GM12878 (cell line): ENCODE results near the gene AKT1S1. TPM values are rescaled to one million over a fixed set of nuclear protein-coding genes. Genes with fewer than 3 reads are reported as not detected.

ENCODE experiments used
- ATAC-seq: fragments of 200-7000 bp; cut with Tn5 transposase; 3 replicates; pipeline ENCODE4 v1.9.1; 2020; ENCODE audit warnings: mild to moderate bottlenecking, moderate library complexity
- BruUV-seq: library from RNA; stranded (reverse); fragments of 400-500 nt; replicated peaks from 2 replicates; lab custom pipeline; 2021; lab: Mats Ljungman, UMichigan
- CTCF ChIA-PET: fragments of 300-600 bp; sonication (Branson Sonifier 250); formaldehyde crosslinking; extraction: SDS; loops from one replicate; lab custom pipeline; 2021; ENCODE audit warnings: inconsistent platforms; lab: Yijun Ruan, JAX
- POLR2A ChIA-PET: fragments of 350-600 bp; formaldehyde crosslinking; extraction: SDS; loops from one replicate; lab custom pipeline; 2021; ENCODE audit warnings: inconsistent platforms; lab: Charles Lee
- RAD21 ChIA-PET: fragments of 300-600 bp; sonication (Branson Sonifier 250); formaldehyde crosslinking; loops from one replicate; lab custom pipeline; 2023; ENCODE audit warnings: antibody characterized with exemption; ENCODE audit not compliant: unreplicated experiment; lab: Charles Lee
- SMC1A ChIA-PET: fragments of 300-600 bp; sonication (Branson Sonifier 250); formaldehyde crosslinking; loops from one replicate; lab custom pipeline; 2023; ENCODE audit not compliant: unreplicated experiment, uncharacterized antibody; lab: Charles Lee
- DNase-seq: peaks from one replicate; pipeline ENCODE4 v3.0.0-alpha.2; 2011; ENCODE audit warnings: low read depth, low spot score
- FAIRE-seq: peaks from 3 replicates; lab custom pipeline; 2011; peaks lifted over from hg19 to GRCh38; lab: Jason Lieb, UNC
- H2AFZ ChIP-seq: 2 replicates; pipeline ENCODE4 v1.6.0; 2011; ENCODE audit warnings: low read depth, low read length, control low read depth; ENCODE audit not compliant: control insufficient read depth
- H3K27ac ChIP-seq: 2 replicates; pipeline ENCODE4 v1.5.1; 2011; ENCODE audit warnings: control low read depth; ENCODE audit not compliant: control insufficient read depth, insufficient read depth
- H3K27me3 ChIP-seq, 2 experiments: replicated peaks in 1 of 2; 2 replicates each; pipeline versions ENCODE4 v1.6.0 to v1.6.1; 2011; ENCODE audit warnings: low read length in 1 of 2; ENCODE audit not compliant: control insufficient read depth in 2 of 2, insufficient read depth in 2 of 2
- H3K36me3 ChIP-seq, 2 experiments: 2 replicates each; pipeline ENCODE4 v1.5.1; 2011; ENCODE audit warnings: low read length in 1 of 2; ENCODE audit not compliant: control insufficient read depth in 2 of 2, insufficient read depth in 2 of 2
- H3K4me1 ChIP-seq: 2 replicates; pipeline ENCODE4 v1.6.1; 2011; ENCODE audit warnings: mild to moderate bottlenecking, low read length, moderate library complexity, mixed read lengths; ENCODE audit not compliant: control insufficient read depth, insufficient read depth
- H3K4me2 ChIP-seq: 2 replicates; pipeline ENCODE4 v1.6.0; 2011; ENCODE audit warnings: control low read depth; ENCODE audit not compliant: control insufficient read depth, insufficient read depth
- H3K4me3 ChIP-seq: fragments of 200-600 bp; sonication (generic); 2 replicates; pipeline ENCODE4 v1.5.1; 2016
- H3K79me2 ChIP-seq: 2 replicates; pipeline ENCODE4 v1.6.0; 2011; ENCODE audit warnings: low read length; ENCODE audit not compliant: control insufficient read depth, insufficient read depth
- H3K9ac ChIP-seq: 2 replicates; pipeline ENCODE4 v1.8.0; 2011; ENCODE audit warnings: low read length, control low read depth, mixed read lengths; ENCODE audit not compliant: control insufficient read depth, insufficient read depth
- H3K9me3 ChIP-seq: replicated peaks from 3 replicates; pipeline ENCODE4 v1.5.1; 2011; ENCODE audit warnings: mild to moderate bottlenecking, low read length; ENCODE audit not compliant: control insufficient read depth, insufficient read depth
- H4K20me1 ChIP-seq: 2 replicates; pipeline ENCODE4 v1.6.0; 2011; ENCODE audit not compliant: control insufficient read depth, insufficient read depth
- POU2F2 ChIP-seq: IDR thresholded peaks from 3 replicates; pipeline ENCODE4 v1.6.1; 2011; ENCODE audit warnings: low read depth, mild to moderate bottlenecking, low read length, borderline replicate concordance
- WGBS: methylation state at CpG from one replicate; pipeline ENCODE4 v1.1.6; 2016; ENCODE audit warnings: low lambda C conversion rate; ENCODE audit not compliant: insufficient replicate concordance, insufficient coverage; ENCODE audit errors: missing lambda C conversion rate; 5-methylcytosine and 5-hydroxymethylcytosine counted together
- in situ Hi-C: fragments of 300-500 bp; cut with MboI; formaldehyde crosslinking; loops from 9 replicates; pipeline ENCODE4 v1.14.3; 2018; ENCODE audit warnings: mixed read lengths
- intact Hi-C: fragments of 100-400 bp; cut with micrococcal nuclease; formaldehyde crosslinking; loops from one replicate; pipeline ENCODE4 v1.14.2; 2022; ENCODE audit not compliant: unreplicated experiment
- polyA plus RNA-seq, 11 experiments: library from polyadenylated mRNA; depleted of rRNA in 4 of 11; unstranded in 6 of 11; stranded (reverse) in 5 of 11; fragments of >200 nt; fragmentation: Nextera tagmentation in 4 of 11; fragmentation: Illumina TruSeq in 1 of 11; extraction: Ambion mirVana in 4 of 11; extraction: Trizol in 1 of 11; gene quantifications; 1 replicate in 1 of 11; 2 replicates in 10 of 11; pipeline versions ENCODE4 v1.2.1 to v1.2.3, GENCODE V29; 2011 to 2016; ENCODE audit warnings: inconsistent platforms in 2 of 11, missing spikeins in 2 of 11, low read depth in 1 of 11
- total RNA-seq, 4 experiments: library from RNA; depleted of rRNA in 3 of 4; stranded (reverse); fragments of >200 nt in 3 of 4; fragmentation: Illumina TruSeq in 1 of 4; extraction: Trizol in 1 of 4; gene quantifications; 2 replicates each; pipeline versions ENCODE4 v1.2.1 to v1.2.3, GENCODE V29; 2013 to 2021
- TF ChIP-seq, protein P1 (sequence below): fragments of 450-650 bp; IDR thresholded peaks from 2 replicates; pipeline ENCODE4 v1.6.1; 2018; ENCODE audit warnings: mild to moderate bottlenecking, low read depth, moderate library complexity; ENCODE audit not compliant: partially characterized antibody
- TF ChIP-seq, protein P2 (sequence below), 3 experiments: IDR thresholded peaks in 2 of 3; conservative IDR thresholded peaks in 1 of 3; 2 replicates each; pipeline ENCODE4 v1.5.1; 2011; ENCODE audit warnings: low read depth in 3 of 3, low read length in 3 of 3, mild to moderate bottlenecking in 3 of 3, control low read depth in 2 of 3, moderate library complexity in 2 of 3, inconsistent platforms in 1 of 3, mixed read lengths in 1 of 3; ENCODE audit not compliant: control insufficient read depth in 2 of 3, insufficient read depth in 1 of 3; ENCODE audit errors: extremely low read depth in 1 of 3

AKT1S1 gene
- total and polyA plus RNA-seq, 10 of the 15 experiments (the other 5 are each of a cell fraction or from before 2014, with no cell fraction given): 0.43 to 23.0 (median 12.3) TPM

- TF ChIP-seq, protein P1, sequence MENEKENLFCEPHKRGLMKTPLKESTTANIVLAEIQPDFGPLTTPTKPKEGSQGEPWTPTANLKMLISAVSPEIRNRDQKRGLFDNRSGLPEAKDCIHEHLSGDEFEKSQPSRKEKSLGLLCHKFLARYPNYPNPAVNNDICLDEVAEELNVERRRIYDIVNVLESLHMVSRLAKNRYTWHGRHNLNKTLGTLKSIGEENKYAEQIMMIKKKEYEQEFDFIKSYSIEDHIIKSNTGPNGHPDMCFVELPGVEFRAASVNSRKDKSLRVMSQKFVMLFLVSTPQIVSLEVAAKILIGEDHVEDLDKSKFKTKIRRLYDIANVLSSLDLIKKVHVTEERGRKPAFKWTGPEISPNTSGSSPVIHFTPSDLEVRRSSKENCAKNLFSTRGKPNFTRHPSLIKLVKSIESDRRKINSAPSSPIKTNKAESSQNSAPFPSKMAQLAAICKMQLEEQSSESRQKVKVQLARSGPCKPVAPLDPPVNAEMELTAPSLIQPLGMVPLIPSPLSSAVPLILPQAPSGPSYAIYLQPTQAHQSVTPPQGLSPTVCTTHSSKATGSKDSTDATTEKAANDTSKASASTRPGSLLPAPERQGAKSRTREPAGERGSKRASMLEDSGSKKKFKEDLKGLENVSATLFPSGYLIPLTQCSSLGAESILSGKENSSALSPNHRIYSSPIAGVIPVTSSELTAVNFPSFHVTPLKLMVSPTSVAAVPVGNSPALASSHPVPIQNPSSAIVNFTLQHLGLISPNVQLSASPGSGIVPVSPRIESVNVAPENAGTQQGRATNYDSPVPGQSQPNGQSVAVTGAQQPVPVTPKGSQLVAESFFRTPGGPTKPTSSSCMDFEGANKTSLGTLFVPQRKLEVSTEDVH: no peak
- TF ChIP-seq, all 136 proteins: peak for 17
These were observed 39.9 kb upstream of the AKT1S1 start (continued) for GRCh38 chr19:49916839-49917733.

- no peak for DNase-seq
- ATAC-seq: no peak
- no peaks in the 10 kb centered on the region; the same call in 1 of the 2 replicates for H4K20me1 ChIP-seq
- H3K4me1 ChIP-seq: peaks cover 41% of the 10 kb centered on the region
- no peak for TF ChIP-seq POU2F2
- TF ChIP-seq, protein P2, sequence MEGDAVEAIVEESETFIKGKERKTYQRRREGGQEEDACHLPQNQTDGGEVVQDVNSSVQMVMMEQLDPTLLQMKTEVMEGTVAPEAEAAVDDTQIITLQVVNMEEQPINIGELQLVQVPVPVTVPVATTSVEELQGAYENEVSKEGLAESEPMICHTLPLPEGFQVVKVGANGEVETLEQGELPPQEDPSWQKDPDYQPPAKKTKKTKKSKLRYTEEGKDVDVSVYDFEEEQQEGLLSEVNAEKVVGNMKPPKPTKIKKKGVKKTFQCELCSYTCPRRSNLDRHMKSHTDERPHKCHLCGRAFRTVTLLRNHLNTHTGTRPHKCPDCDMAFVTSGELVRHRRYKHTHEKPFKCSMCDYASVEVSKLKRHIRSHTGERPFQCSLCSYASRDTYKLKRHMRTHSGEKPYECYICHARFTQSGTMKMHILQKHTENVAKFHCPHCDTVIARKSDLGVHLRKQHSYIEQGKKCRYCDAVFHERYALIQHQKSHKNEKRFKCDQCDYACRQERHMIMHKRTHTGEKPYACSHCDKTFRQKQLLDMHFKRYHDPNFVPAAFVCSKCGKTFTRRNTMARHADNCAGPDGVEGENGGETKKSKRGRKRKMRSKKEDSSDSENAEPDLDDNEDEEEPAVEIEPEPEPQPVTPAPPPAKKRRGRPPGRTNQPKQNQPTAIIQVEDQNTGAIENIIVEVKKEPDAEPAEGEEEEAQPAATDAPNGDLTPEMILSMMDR (IDR thresholded peaks at IDR 0.05 in 2 of 3, conservative IDR thresholded peaks at IDR 0.05 in 1 of 3; ENCODE audit: control insufficient read depth in 2 of 3, extremely low read depth in 1 of 3, insufficient read depth in 1 of 3, low read depth in 3 of 3, low read length in 3 of 3): 0 out of 6 replicates have a peak, but pooled peaks of 2 of the 3 experiments have one; percentile 12 to 13
- no peak overlapping the region for H3K4me2 ChIP-seq
- intact Hi-C loops (no loop called here), in situ Hi-C loops (no loop called here)
- 83% methylated on average over 6 of the region's 6 CpGs for WGBS
- ChIA-PET CTCF (no interaction called here), RAD21 (interaction anchor here (0.6 to 1.2 kb wide), 2 partner anchors 13 to 21 kb away, joined by 3 to 5 read pairs; partner anchors contain the start of gene ATF5), SMC1A (interaction anchor here (0.9 to 1.0 kb wide), 2 partner anchors 8 to 46 kb away, joined by 3 to 4 read pairs; no protein-coding TSS in a partner anchor), POLR2A (interaction anchor here (0.6 to 6.6 kb wide), 3 partner anchors 8 to 18 kb away, joined by 3 to 116 read pairs (median 3); partner anchors contain the start of genes ATF5 and IL4I1)
- BruUV-seq: no TSS peak
- H3K9me3 ChIP-seq: no peaks in the 10 kb centered on the region; the same call in 2 of the 3 replicates
- peaks cover 25 to 36% of the 10 kb centered on the region in 2 experiments for H3K36me3 ChIP-seq
- no peak overlapping the region for H3K27ac ChIP-seq
- H3K9ac ChIP-seq: no peak overlapping the region
- no peak for FAIRE-seq
- H2AFZ ChIP-seq: no peak overlapping the region
- H3K27me3 ChIP-seq: no peaks in the 10 kb centered on the region
- H3K4me3 ChIP-seq: no peak overlapping the region
- peaks cover 66% of the 10 kb centered on the region for H3K79me2 ChIP-seq
These were observed 38.1 kb upstream of the AKT1S1 start for GRCh38 chr19:49915271-49915670.
